ENCODE measurements around the gene ELN. TPM values are rescaled to one million over a fixed set of nuclear protein-coding genes. Genes with fewer than 3 reads are reported as not detected.

ELN gene
- total RNA-seq, 2 donors from 2014 or later, result 1,484 to 3,836 TPM

- H3K9me3 ChIP-seq, result no peaks in the 10 kb centered on the region
- DNase-seq (ENCODE audit: low spot score) (no peak), ATAC-seq (ENCODE audit: insufficient number of reproducible peaks, low FRiP score, low read depth) (no peak)
- H3K27me3 ChIP-seq (replicated peaks; ENCODE audit: insufficient read depth), result no peaks in the 10 kb centered on the region
- H3K27ac ChIP-seq, result peak overlapping the region; percentile 4 to 67
- H3K4me3 ChIP-seq, result peak overlapping the region; percentile 71
- peaks cover 3% of the 10 kb centered on the region for H3K36me3 ChIP-seq
- peaks cover 12 to 29% of the 10 kb centered on the region in 2 donors for H3K4me1 ChIP-seq (ENCODE audit: control insufficient read depth in 1 of 2, low read depth in 2 of 2)
- TF ChIP-seq CTCF (IDR thresholded peaks at IDR 0.05), result no peak
These were observed 64.5 kb downstream of the ELN start for GRCh38 chr7:74092321-74092963.

GRCh38 chr7:74092964-74093471 is 65.0 kb downstream of the ELN start:
- Histone ChIP-seq H3K27me3 (replicated peaks; ENCODE audit: insufficient read depth) (no peaks in the 10 kb centered on the region), H3K27ac (peak overlapping the region; percentile 4 to 67), H3K4me3 (peak overlapping the region; percentile 71), H3K36me3 (peaks cover 3% of the 10 kb centered on the region), H3K9me3 (no peaks in the 10 kb centered on the region), H3K4me1 (ENCODE audit: control insufficient read depth in 1 of 2, low read depth in 2 of 2) (peaks cover 12 to 29% of the 10 kb centered on the region in 2 donors)
- no peak for TF ChIP-seq CTCF (IDR thresholded peaks at IDR 0.05)
- DNase-seq (ENCODE audit: low spot score), result no peak
- ATAC-seq (ENCODE audit: insufficient number of reproducible peaks, low FRiP score, low read depth), result no peak

- H3K27ac ChIP-seq, result peak overlapping the region; percentile 67 to 77
These were observed 65.8 kb downstream of the ELN start for GRCh38 chr7:74093671-74094223.

GRCh38 chr7:74094224-74095101 is 66.5 kb downstream of the ELN start:
- DNase-seq (ENCODE audit: low spot score) (peak; percentile 75), ATAC-seq (ENCODE audit: insufficient number of reproducible peaks, low FRiP score, low read depth) (peak; percentile 66)
- TF ChIP-seq CTCF (IDR thresholded peaks at IDR 0.05), result no peak
- peaks cover 3% of the 10 kb centered on the region for H3K36me3 ChIP-seq
- peak overlapping the region; percentile 67 to 77 for H3K27ac ChIP-seq
- H3K4me1 ChIP-seq (ENCODE audit: control insufficient read depth in 1 of 2, low read depth in 2 of 2), result peaks cover 12 to 29% of the 10 kb centered on the region in 2 donors
- no peaks in the 10 kb centered on the region for H3K9me3 ChIP-seq
- peak overlapping the region; percentile 71 for H3K4me3 ChIP-seq
- no peaks in the 10 kb centered on the region for H3K27me3 ChIP-seq (replicated peaks; ENCODE audit: insufficient read depth)

More at GRCh38 chr7:74093671-74094223, 65.8 kb downstream of the ELN start:
- Histone ChIP-seq H3K36me3 (peaks cover 3% of the 10 kb centered on the region), H3K9me3 (no peaks in the 10 kb centered on the region), H3K4me1 (ENCODE audit: control insufficient read depth in 1 of 2, low read depth in 2 of 2) (peaks cover 12 to 29% of the 10 kb centered on the region in 2 donors), H3K27me3 (replicated peaks; ENCODE audit: insufficient read depth) (no peaks in the 10 kb centered on the region), H3K4me3 (peak overlapping the region; percentile 71)
- no peak for ATAC-seq (ENCODE audit: insufficient number of reproducible peaks, low FRiP score, low read depth)
- DNase-seq (ENCODE audit: low spot score), result no peak
- no peak for TF ChIP-seq CTCF (IDR thresholded peaks at IDR 0.05)

GRCh38 chr7:74095135-74095534 is 67.2 kb downstream of the ELN start:
- Histone ChIP-seq H3K27ac (peak overlapping the region; percentile 67 to 77), H3K9me3 (no peaks in the 10 kb centered on the region), H3K36me3 (peaks cover 3% of the 10 kb centered on the region), H3K27me3 (replicated peaks; ENCODE audit: insufficient read depth) (no peaks in the 10 kb centered on the region), H3K4me1 (ENCODE audit: control insufficient read depth in 1 of 2, low read depth in 2 of 2) (peaks cover 12 to 29% of the 10 kb centered on the region in 2 donors), H3K4me3 (peak overlapping the region; percentile 71)
- ATAC-seq (ENCODE audit: insufficient number of reproducible peaks, low FRiP score, low read depth) (no peak), DNase-seq (ENCODE audit: low spot score) (no peak)
- TF ChIP-seq CTCF (IDR thresholded peaks at IDR 0.05), result no peak

Measured in thoracic aorta (tissue), 2 donors.